Superior temporal gyrus (tissue), 1 donor: Measurements from ENCODE around the gene PSMA8.
"Not testable (repeated sequence)": the region's sequence is repeated elsewhere in the genome, so short reads cannot be mapped to it uniquely, and the experiment has no call there.

ENCODE experiments used
- DNase-seq: peaks from one replicate; pipeline ENCODE4 v3.0.0-alpha.2; 2016; ENCODE audit errors: extremely low spot score

PSMA8 gene

DNA sequence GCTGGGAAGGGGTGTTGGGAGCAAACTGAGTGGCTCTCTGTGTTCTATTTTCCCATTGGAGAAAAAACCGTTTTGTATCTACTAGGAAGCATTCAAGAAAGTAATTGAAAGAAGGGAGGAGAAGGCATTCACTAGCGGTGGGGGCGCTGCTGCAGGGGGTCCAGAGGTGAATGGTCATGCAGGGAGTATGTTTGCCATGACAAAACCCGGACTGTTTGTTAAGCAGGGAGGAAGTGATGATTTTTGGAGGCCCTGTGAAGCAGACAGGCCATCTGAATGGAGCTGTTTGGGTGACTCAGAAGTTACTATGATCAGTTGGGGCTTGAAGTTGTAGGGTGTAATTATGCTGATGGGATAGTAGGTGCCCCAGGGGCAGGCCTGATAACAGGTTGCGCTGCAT lies 99.5 kb downstream of the PSMA8 start:
- DNase-seq, result no peak

DNA sequence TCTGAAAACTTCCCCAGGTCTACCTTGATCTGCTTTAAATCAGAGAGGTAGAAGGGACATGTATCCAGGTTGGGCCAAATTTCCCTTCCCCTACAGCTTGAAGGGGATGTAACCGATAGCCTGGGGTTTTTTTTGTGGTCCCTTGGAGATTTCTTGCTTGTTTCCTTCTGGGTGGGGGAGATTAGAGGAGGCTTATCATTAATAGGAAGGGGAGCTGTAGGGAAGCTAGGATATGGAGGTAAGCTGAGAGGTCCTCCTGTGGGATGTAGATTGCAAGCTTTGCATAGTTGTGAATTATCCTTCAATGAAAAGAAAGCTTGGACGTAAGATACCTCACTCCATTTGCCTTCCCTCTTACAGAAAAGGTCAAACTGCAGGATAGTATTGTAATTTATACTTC lies 103.7 kb downstream of the PSMA8 start:
- not testable (repeated sequence) for DNase-seq

DNA sequence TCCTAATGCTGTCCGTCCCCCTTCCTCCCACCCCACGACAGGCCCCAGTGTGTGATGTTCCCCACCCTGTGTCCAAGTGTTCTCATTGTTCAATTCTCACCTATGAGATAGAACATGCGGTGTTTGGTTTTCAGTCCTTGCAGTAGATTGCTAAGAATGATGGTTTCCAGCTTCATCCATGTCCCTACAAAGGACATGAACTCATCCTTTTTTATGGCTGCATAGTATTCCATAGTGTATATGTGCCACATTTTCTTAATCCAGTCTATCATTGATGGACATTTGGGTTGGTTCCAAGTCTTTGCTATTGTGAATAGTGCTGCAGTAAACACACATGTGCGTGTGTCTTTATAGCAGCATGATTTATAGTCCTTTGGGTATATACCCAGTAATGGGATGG lies 105.0 kb downstream of the PSMA8 start:
- not testable (repeated sequence) for DNase-seq

GRCh38 chr18:26242392-26242791 lies 108.7 kb downstream of the PSMA8 start:
- not testable (repeated sequence) for DNase-seq
